HUES64 (cell line): ENCODE measurements around the gene SHROOM3.
A peak's percentile ranks its signal among the peaks of the same experiment; 100 is the strongest.

Source experiments
- H3K27ac ChIP-seq: 2 replicates; pipeline ENCODE4 v1.7.0; 2013; ENCODE audit warnings: low read depth, low read length, inconsistent platforms
- H3K27me3 ChIP-seq: 2 replicates; pipeline ENCODE4 v1.6.1; 2013; ENCODE audit warnings: mild to moderate bottlenecking, low read length; ENCODE audit not compliant: insufficient read depth
- H3K36me3 ChIP-seq: 2 replicates; pipeline ENCODE4 v1.6.1; 2013; ENCODE audit warnings: mild to moderate bottlenecking, low read length; ENCODE audit not compliant: insufficient read depth
- H3K4me1 ChIP-seq: 2 replicates; pipeline ENCODE4 v1.6.1; 2013; ENCODE audit warnings: mild to moderate bottlenecking, low read length, moderate library complexity; ENCODE audit not compliant: insufficient read depth
- H3K4me3 ChIP-seq: 2 replicates; pipeline ENCODE4 v1.5.1; 2013; ENCODE audit warnings: mild to moderate bottlenecking, low read length, moderate library complexity
- H3K9ac ChIP-seq: 2 replicates; pipeline ENCODE4 v1.6.1; 2013; ENCODE audit warnings: mild to moderate bottlenecking, low read depth, low read length
- H3K9me3 ChIP-seq: 2 replicates; pipeline ENCODE4 v1.6.1; 2013; ENCODE audit warnings: low read depth, low read length; ENCODE audit not compliant: insufficient read depth
- WGBS: fragments of 150-250, 120-280 bp; methylation state at CpG from one replicate; pipeline ENCODE4 v1.1.7; 2013; ENCODE audit warnings: missing lambda C conversion rate; 5-methylcytosine and 5-hydroxymethylcytosine counted together

The SHROOM3 gene

DNA sequence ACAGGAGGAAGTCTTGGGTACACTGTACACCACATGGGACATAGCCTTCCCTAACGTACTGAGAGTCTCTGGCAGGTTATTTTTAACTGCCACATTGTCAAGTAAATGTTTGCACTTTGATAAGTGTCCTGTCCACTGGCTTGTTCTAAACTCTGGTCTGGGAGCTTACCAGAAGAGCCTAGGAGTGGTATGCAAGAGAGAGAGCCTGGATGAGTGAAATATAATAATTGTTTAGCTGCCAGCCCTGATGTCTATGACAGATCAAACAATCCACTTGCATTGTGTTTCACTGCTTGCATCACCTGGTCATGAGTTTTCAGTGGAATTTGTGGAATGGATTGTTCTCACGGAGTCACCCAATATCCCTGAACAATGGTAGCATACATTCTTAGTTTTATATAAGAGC lies 91.6 kb downstream of the SHROOM3 start:
- Histone ChIP-seq H3K9ac (no peak overlapping the region), H3K4me3 (no peak overlapping the region), H3K27me3 (no peaks in the 10 kb centered on the region), H3K4me1 (no peaks in the 10 kb centered on the region; the same call in 1 of the 2 replicates), H3K36me3 (no peaks in the 10 kb centered on the region), H3K9me3 (peaks cover 3% of the 10 kb centered on the region; the same call in 1 of the 2 replicates), H3K27ac (no peak overlapping the region)
- WGBS = 71% methylated on average over 1 of the region's 2 CpGs

DNA sequence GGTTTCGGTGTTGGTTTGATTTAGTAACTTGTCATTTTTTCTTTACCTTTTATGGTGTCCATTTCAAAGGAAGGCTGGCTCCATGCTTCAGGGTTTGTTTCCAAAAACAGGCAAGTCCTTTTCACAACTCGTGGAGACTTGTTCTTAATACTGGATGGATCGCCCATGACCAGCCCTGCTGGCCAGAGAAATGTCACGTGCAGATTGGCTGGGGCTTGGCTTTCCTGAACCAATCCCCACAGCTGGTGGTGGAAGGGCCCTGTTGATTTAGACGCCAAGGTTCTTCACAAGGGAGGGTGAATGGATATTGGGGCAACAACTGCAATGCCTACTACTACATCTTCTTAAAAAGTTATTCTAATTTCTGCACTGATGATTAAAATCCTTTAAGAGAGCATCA lies 92.6 kb downstream of the SHROOM3 start:
- no peak overlapping the region for H3K9ac ChIP-seq
- no peaks in the 10 kb centered on the region for H3K9me3 ChIP-seq
- no peak overlapping the region for H3K4me3 ChIP-seq
- no peaks in the 10 kb centered on the region; the same call in 1 of the 2 replicates for H3K4me1 ChIP-seq
- H3K27me3 ChIP-seq = no peaks in the 10 kb centered on the region
- WGBS = 87% methylated on average over 4 of the region's 5 CpGs
- H3K27ac ChIP-seq = no peak overlapping the region
- no peaks in the 10 kb centered on the region for H3K36me3 ChIP-seq

DNA sequence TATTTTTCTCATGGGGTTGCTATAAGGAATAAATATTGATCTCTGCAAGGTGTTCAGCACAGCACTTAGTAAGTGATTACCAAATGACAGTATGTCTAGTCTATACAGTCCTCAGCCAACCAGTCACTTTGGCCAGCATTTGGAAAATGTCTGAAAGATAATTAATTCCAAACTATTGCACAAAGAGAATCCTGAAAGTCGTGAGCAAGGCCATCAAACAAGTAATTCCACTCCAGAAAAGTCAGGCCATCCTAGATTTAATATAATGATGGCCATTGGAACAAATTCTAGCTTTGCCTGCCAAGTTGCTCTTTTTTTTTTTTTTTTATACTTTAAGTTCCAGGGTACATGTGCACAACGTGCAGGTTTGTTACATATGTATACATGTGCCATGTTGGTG lies 96.6 kb downstream of the SHROOM3 start:
- Histone ChIP-seq H3K27ac (no peak overlapping the region), H3K9me3 (no peaks in the 10 kb centered on the region), H3K27me3 (no peaks in the 10 kb centered on the region), H3K36me3 (no peaks in the 10 kb centered on the region), H3K4me3 (no peak overlapping the region), H3K9ac (no peak overlapping the region), H3K4me1 (peaks cover 15% of the 10 kb centered on the region)
- 92% methylated on average over 1 of the region's 2 CpGs for WGBS

DNA sequence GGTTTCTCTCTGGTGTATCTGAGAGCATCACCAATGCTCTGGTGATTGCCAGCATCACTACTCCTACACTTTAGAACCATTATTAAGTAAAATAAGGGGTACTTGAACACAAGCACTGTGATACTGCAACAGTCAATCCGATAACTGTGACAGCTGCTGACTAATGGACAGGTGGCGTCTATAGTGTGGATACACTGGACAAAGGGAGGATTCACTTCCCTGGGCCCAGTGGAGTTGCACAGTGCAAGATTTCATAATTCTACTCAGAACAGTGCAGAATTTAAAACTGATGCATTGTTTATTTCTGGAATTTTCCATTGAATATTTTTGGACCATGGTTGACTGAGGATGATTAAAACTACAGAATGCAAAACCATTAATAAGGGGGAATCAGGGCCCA lies 97.8 kb downstream of the SHROOM3 start:
- H3K4me3 ChIP-seq = no peak overlapping the region
- peaks cover 15% of the 10 kb centered on the region for H3K4me1 ChIP-seq
- 81% methylated on average over 2 of the region's 2 CpGs for WGBS
- no peaks in the 10 kb centered on the region for H3K27me3 ChIP-seq
- H3K9ac ChIP-seq = no peak overlapping the region
- H3K36me3 ChIP-seq = no peaks in the 10 kb centered on the region
- H3K9me3 ChIP-seq = no peaks in the 10 kb centered on the region
- no peak overlapping the region for H3K27ac ChIP-seq

DNA sequence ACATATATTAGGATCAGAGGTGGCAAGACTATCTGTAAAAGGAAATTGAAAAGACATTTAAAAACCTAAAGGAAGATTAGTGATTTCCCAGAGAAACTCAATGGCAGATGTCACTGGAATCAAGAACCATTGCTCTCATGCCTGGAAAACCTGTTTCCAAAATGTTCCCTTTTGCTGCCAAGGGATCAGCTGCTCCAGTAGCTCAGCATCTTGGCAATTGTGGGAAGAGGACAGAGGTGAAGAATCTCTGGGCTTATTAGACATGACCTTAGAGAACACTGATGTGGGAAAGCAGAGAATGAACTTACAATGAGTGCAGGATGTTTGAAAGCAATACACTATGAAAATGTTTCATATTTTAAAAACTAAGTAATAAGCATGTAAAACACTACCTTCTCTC lies 98.3 kb downstream of the SHROOM3 start:
- Histone ChIP-seq H3K4me1 (peaks cover 15% of the 10 kb centered on the region), H3K36me3 (no peaks in the 10 kb centered on the region), H3K4me3 (no peak overlapping the region), H3K9me3 (no peaks in the 10 kb centered on the region), H3K27me3 (no peaks in the 10 kb centered on the region), H3K9ac (no peak overlapping the region), H3K27ac (no peak overlapping the region)

DNA sequence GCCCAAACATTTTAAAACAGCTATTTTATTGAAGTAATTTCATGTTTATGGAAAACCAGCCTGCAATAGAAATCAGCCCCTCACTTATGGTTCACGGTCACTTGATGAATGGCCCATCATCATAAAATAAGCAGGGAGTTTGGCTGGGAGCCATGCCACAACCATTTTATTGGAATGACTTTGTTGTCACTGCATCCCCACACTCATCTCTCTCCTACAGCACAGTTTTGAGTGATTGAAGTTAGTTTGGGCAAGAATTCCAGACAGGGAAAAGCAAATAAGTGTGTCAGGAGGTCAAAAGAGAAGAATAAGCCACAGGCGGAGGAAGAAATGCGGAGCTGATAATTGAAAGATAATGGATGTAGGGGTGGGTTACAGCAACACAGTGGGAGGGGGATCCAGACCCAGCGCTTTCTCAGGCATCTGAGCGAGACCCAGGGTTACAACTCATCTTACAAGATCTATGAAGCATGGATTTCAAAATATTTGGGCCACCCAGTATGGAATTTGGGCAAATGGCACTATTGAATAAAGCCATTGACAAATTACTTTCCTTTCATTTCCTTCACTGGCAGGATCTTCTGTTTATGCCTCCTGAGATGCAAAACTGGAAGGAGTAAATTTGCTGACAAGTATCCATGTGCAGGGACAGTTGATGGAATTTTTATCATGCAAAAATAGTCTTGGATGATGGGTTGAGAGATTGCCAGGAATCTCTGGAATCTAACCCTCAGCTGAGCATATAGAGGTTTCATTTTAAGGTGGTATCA lies 100.8 kb downstream of the SHROOM3 start:
- no peaks in the 10 kb centered on the region for H3K36me3 ChIP-seq
- H3K4me1 ChIP-seq = peaks cover 23% of the 10 kb centered on the region
- H3K27me3 ChIP-seq = no peaks in the 10 kb centered on the region
- H3K4me3 ChIP-seq = no peak overlapping the region
- H3K9me3 ChIP-seq = no peaks in the 10 kb centered on the region
- H3K27ac ChIP-seq = no peak overlapping the region
- H3K9ac ChIP-seq = no peak overlapping the region
- 71% methylated on average over 5 of the region's 5 CpGs for WGBS

DNA sequence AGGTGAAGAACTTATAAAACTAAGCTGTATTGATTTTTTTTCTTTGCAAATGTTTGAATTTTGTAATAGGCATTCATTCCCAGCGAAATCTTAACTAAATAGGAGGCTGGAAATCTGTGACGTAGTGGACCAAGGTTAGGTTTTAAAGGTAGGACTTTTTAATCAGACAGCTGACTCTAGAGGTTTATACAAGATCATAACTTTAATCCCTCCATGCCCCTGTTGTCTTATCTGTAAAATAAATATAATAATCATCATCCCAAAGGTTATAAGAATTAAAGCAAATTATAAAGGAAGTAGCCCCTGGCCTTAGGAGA lies 101.3 kb downstream of the SHROOM3 start:
- WGBS = 88% methylated on average over 2 of the region's 2 CpGs
- Histone ChIP-seq H3K27ac (no peak overlapping the region), H3K36me3 (no peaks in the 10 kb centered on the region), H3K9me3 (no peaks in the 10 kb centered on the region), H3K4me3 (no peak overlapping the region), H3K9ac (no peak overlapping the region), H3K27me3 (no peaks in the 10 kb centered on the region), H3K4me1 (peaks cover 27% of the 10 kb centered on the region)

DNA sequence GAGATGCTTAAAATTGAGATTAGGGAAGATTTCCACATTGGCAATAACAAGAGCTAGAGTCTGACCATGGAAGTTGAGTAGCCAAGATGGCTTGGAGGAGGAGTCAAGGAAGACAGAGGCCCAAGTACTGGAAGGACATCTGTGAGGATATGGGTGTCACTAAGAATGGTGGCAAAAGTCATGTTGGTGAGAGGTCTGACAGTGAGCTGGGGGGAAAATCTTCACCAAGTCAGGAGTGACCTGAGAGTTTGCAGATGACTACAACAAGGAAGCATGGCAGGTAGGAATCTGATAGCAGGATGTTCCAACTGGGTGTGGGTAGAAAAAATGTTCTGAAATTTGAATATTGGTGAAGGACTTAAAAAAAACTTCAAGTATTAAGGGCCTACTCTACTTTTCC lies 103.3 kb downstream of the SHROOM3 start:
- no peak overlapping the region for H3K9ac ChIP-seq
- H3K9me3 ChIP-seq = no peaks in the 10 kb centered on the region
- H3K4me3 ChIP-seq = no peak overlapping the region
- H3K36me3 ChIP-seq = no peaks in the 10 kb centered on the region
- H3K4me1 ChIP-seq = peaks cover 27% of the 10 kb centered on the region
- H3K27ac ChIP-seq = no peak overlapping the region
- no peaks in the 10 kb centered on the region for H3K27me3 ChIP-seq

DNA sequence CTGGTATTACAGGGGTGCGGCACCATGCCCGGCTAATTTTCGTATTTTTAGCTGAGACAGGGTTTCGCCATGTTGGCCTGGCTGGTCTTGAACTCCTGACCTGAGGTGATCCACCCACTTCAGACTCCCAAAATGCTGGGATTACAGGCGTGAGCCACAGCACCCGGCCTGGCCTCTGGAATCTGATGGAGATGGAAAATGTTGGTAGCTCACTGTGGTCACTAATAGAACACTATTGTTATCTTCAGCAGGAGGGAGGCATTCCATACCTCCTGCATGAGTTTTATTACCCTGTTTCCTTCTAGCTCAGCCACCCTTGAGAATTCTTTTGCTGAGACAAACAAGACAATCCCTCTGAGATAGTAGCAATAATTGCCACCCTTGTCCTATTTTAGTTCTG lies 105.0 kb downstream of the SHROOM3 start:
- H3K27ac ChIP-seq = peak overlapping the region; percentile 47; the same call in 1 of the 2 replicates
- H3K9ac ChIP-seq = 0 out of 2 replicates have a peak overlapping the region, but pooled peaks have one; percentile 16
- no peaks in the 10 kb centered on the region for H3K36me3 ChIP-seq
- WGBS = 75% methylated on average over 6 of the region's 6 CpGs
- no peaks in the 10 kb centered on the region for H3K27me3 ChIP-seq
- peaks cover 32% of the 10 kb centered on the region for H3K4me1 ChIP-seq
- no peaks in the 10 kb centered on the region for H3K9me3 ChIP-seq
- no peak overlapping the region for H3K4me3 ChIP-seq

DNA sequence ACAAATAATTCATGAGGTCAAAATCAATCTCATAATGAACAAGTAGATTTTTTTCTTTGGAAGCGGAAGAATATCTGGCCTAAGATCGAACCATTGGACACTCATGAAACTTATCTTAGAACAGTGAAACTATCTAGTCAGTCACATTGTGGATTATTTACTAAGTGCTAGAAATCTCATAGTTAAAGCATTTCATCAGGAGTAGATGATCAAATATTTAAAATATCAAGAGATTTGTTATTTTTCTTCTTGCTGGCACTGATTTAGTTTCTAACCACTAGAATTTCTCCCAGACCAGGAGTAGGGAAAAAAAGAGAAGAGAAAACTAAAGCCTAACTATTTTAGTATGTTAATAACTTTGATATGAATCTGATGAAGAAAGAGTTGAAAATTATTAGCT lies 105.5 kb downstream of the SHROOM3 start:
- Histone ChIP-seq H3K9me3 (no peaks in the 10 kb centered on the region), H3K27me3 (no peaks in the 10 kb centered on the region), H3K36me3 (no peaks in the 10 kb centered on the region), H3K9ac (0 out of 2 replicates have a peak overlapping the region, but pooled peaks have one; percentile 16), H3K4me1 (peaks cover 33% of the 10 kb centered on the region), H3K4me3 (no peak overlapping the region), H3K27ac (peak overlapping the region; percentile 47; the same call in 1 of the 2 replicates)
- WGBS = 100% methylated on average over 2 of the region's 2 CpGs

DNA sequence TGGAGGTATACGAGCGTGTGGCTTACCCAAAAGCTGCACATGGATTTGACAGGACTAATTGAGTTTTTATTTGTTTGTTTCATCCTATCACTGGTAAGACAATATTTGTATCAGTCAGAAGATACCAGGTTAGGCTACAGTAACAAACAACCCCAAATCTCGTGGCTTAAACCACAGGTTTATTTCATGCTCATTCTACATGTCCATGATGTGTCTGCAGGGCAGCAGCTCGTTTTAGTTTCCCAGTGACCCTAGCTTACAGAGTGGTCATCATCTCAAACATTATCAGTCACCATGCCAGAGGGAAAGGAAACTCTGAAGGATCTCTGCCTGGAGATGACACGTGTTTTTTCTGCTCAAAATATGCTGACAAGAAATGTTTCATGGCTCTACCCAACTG lies 108.3 kb downstream of the SHROOM3 start:
- H3K36me3 ChIP-seq = no peaks in the 10 kb centered on the region
- H3K9ac ChIP-seq = no peak overlapping the region
- WGBS = 97% methylated on average over 5 of the region's 5 CpGs
- H3K27ac ChIP-seq = no peak overlapping the region
- H3K27me3 ChIP-seq = no peaks in the 10 kb centered on the region
- H3K4me1 ChIP-seq = peaks cover 42% of the 10 kb centered on the region
- H3K4me3 ChIP-seq = no peak overlapping the region
- H3K9me3 ChIP-seq = no peaks in the 10 kb centered on the region

DNA sequence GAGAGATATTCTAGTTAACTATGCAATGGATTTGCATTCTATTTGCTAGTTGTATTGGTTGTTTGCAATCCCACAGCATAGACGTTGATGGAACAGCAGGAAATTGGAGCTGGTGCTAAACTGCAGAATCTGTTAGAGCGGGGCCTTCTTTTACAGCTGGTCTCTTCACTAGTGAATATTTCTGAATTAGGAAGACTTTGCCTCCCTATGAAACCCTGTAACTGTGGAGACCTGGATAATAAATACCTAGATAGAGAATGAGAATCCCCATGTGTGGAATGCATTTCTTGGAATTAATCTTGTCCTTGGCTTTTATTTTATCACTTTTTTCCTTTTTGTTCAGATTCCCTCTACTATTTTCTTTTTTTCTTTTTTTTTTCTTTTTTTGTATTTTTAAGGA lies 109.7 kb downstream of the SHROOM3 start:
- no peaks in the 10 kb centered on the region for H3K36me3 ChIP-seq
- H3K9me3 ChIP-seq = no peaks in the 10 kb centered on the region
- no peaks in the 10 kb centered on the region for H3K27me3 ChIP-seq
- H3K9ac ChIP-seq = no peak overlapping the region
- WGBS = 79% methylated on average over 2 of the region's 2 CpGs
- H3K4me3 ChIP-seq = no peak overlapping the region
- H3K27ac ChIP-seq = no peak overlapping the region
- H3K4me1 ChIP-seq = peaks cover 42% of the 10 kb centered on the region
